K562 (cell line): ENCODE data around the gene KIAA0513. TPM values are rescaled to one million over a fixed set of nuclear protein-coding genes. Genes with fewer than 3 reads are reported as not detected.

Experiments used
- ATF7 ChIP-seq: fragments of 450-650 bp; IDR thresholded peaks from 2 replicates; pipeline ENCODE4 v1.7.1; 2014; ENCODE audit warnings: mild to moderate bottlenecking, moderate library complexity
- CBFA2T2 ChIP-seq: fragments of 450-650 bp; conservative IDR thresholded peaks from 2 replicates; pipeline ENCODE4 v1.6.1; 2017; ENCODE audit warnings: mild to moderate bottlenecking
- CBFA2T3 ChIP-seq: fragments of 450-650 bp; IDR thresholded peaks from 2 replicates; pipeline ENCODE4 v1.6.1; 2017
- ELF1 ChIP-seq: fragments of 200-800 bp; sonication (Bioruptor generic); IDR thresholded peaks from 2 replicates; pipeline ENCODE4 v1.6.1; 2016; ENCODE audit warnings: missing genetic modification characterization, missing compliant biosample characterization
- EP300 ChIP-seq: IDR thresholded peaks from 2 replicates; pipeline ENCODE4 v1.6.1; 2012; ENCODE audit warnings: low read length, improper control_type of control experiment
- ESRRA ChIP-seq: fragments of 450-650 bp; IDR thresholded peaks from 2 replicates; pipeline ENCODE4 v1.6.1; 2014; ENCODE audit warnings: low read depth, mild to moderate bottlenecking, moderate library complexity, borderline replicate concordance
- ETV1 ChIP-seq: fragments of 450-650 bp; conservative IDR thresholded peaks from 2 replicates; pipeline ENCODE4 v1.6.1; 2016; ENCODE audit warnings: missing genetic modification characterization, control low read depth, low read depth, missing compliant biosample characterization
- ETV6 ChIP-seq, 3 experiments: fragments of 150-350 bp in 1 of 3; sonication (generic) in 1 of 3; formaldehyde crosslinking in 1 of 3; IDR thresholded peaks; 2 replicates each; pipeline versions ENCODE4 v1.6.1 to v1.8.0; 2014 to 2022; ENCODE audit warnings: borderline replicate concordance in 2 of 3, low read depth in 2 of 3, antibody characterized with exemption in 1 of 3, low read length in 1 of 3, mild to moderate bottlenecking in 1 of 3, missing genetic modification reagents in 1 of 3
- HDAC1 ChIP-seq, 2 experiments: fragments of 450-650 bp; IDR thresholded peaks; 2 replicates each; pipeline ENCODE4 v1.6.1; 2016 to 2017; ENCODE audit warnings: inconsistent platforms in 1 of 2, mild to moderate bottlenecking in 1 of 2, moderate library complexity in 1 of 2
- HDAC2 ChIP-seq: fragments of 450-650 bp; IDR thresholded peaks from 2 replicates; pipeline ENCODE4 v1.6.1; 2016; ENCODE audit warnings: mild to moderate bottlenecking
- HMG20A ChIP-seq: fragments of 450-650 bp; formaldehyde crosslinking; conservative IDR thresholded peaks from 2 replicates; pipeline ENCODE4 v1.4.0; 2020; ENCODE audit warnings: mild to moderate bottlenecking, mixed read lengths
- ID3 ChIP-seq, 2 experiments: fragments of 250-450 bp in 1 of 2; fragments of 450-650 bp in 1 of 2; sonication (Bioruptor Pico) in 1 of 2; IDR thresholded peaks; 2 replicates each; pipeline versions ENCODE4 v1.6.1 to v1.8.0; 2016 to 2021; ENCODE audit warnings: mild to moderate bottlenecking in 2 of 2, moderate library complexity in 2 of 2, missing compliant biosample characterization in 1 of 2, missing genetic modification characterization in 1 of 2
- KDM1A ChIP-seq, 2 experiments: fragments of 450-650 bp; IDR thresholded peaks; 2 replicates each; pipeline ENCODE4 v1.6.1; 2016; ENCODE audit warnings: mild to moderate bottlenecking in 2 of 2
- MAZ ChIP-seq, 2 experiments: fragments of 450-650 bp in 1 of 2; sonication (generic) in 1 of 2; formaldehyde crosslinking; IDR thresholded peaks in 1 of 2; conservative IDR thresholded peaks in 1 of 2; 2 replicates each; pipeline versions ENCODE4 v1.4.0 to v1.5.0; 2020; ENCODE audit warnings: mild to moderate bottlenecking in 1 of 2, missing genetic modification reagents in 1 of 2
- MEIS2 ChIP-seq: fragments of 450-650 bp; IDR thresholded peaks from 2 replicates; pipeline ENCODE4 v1.6.1; 2014; ENCODE audit warnings: mild to moderate bottlenecking; ENCODE audit not compliant: partially characterized antibody
- PHF21A ChIP-seq: fragments of 450-650 bp; IDR thresholded peaks from 2 replicates; pipeline ENCODE4 v1.6.1; 2017; ENCODE audit warnings: low read depth, borderline replicate concordance
- SMARCE1 ChIP-seq: fragments of 450-650 bp; IDR thresholded peaks from 2 replicates; pipeline ENCODE4 v1.7.1; 2016; ENCODE audit warnings: mild to moderate bottlenecking
- THRAP3 ChIP-seq: fragments of 450-650 bp; IDR thresholded peaks from 2 replicates; pipeline ENCODE4 v1.6.1; 2016; ENCODE audit warnings: mild to moderate bottlenecking, inconsistent platforms, borderline replicate concordance
- ZNF121 ChIP-seq: sonication (generic); formaldehyde crosslinking; conservative IDR thresholded peaks from 2 replicates; pipeline ENCODE4 v1.8.0; 2022; ENCODE audit warnings: missing genetic modification reagents
- ZNF318 ChIP-seq, 2 experiments: fragments of 450-650 bp; IDR thresholded peaks; 2 replicates each; pipeline ENCODE4 v1.6.1; 2016; ENCODE audit warnings: mild to moderate bottlenecking in 2 of 2, borderline replicate concordance in 1 of 2, low read depth in 1 of 2, moderate library complexity in 1 of 2
- polyA plus RNA-seq, 8 experiments: library from polyadenylated mRNA; depleted of rRNA in 4 of 8; stranded (reverse) in 5 of 8; unstranded in 3 of 8; fragments of >200 nt; fragmentation: Nextera tagmentation in 2 of 8; fragmentation: Illumina TruSeq in 1 of 8; extraction: Ambion mirVana in 2 of 8; extraction: Trizol in 1 of 8; gene quantifications; 2 replicates each; pipeline versions ENCODE4 v1.2.1 to v1.2.3, GENCODE V29; 2011 to 2014; ENCODE audit warnings: inconsistent platforms in 1 of 8, missing spikeins in 1 of 8
- total RNA-seq, 7 experiments: library from RNA; depleted of rRNA in 6 of 7; stranded (reverse); fragments of >200 nt in 6 of 7; fragmentation: Illumina TruSeq in 2 of 7; extraction: Trizol in 2 of 7; gene quantifications; 2 replicates each; pipeline versions ENCODE4 v1.2.1 to v1.2.3, GENCODE V29; 2011 to 2021; ENCODE audit warnings: low replicate concordance in 1 of 7

Gene KIAA0513
- total and polyA plus RNA-seq, 9 of the 15 experiments (the other 6 are each of a cell fraction or from before 2014, with no cell fraction given) = 0.18 to 13.7 (median 10.2) TPM

GRCh38 chr16:85136213-85136701 lies 108.7 kb downstream of the KIAA0513 start (continued):
- TF ChIP-seq ELF1 (tag) (peak; percentile 51; the same call in 1 of the 2 replicates), ETV6 (IDR thresholded peaks at IDR 0.05; ENCODE audit: borderline replicate concordance in 1 of 2, low read depth in 2 of 2, low read length in 1 of 2) (0 out of 4 replicates have a peak, but pooled peaks of 1 of the 2 experiments have one; percentile 43), ETV6 (CRISPR knock-in tag; IDR thresholded peaks at IDR 0.05; ENCODE audit: borderline replicate concordance) (no peak), ETV1 (peak; percentile 76), ATF7 (peak; percentile 31; the same call in 1 of the 2 replicates), EP300 (0 out of 2 replicates have a peak, but pooled peaks have one; percentile 25), PHF21A (0 out of 2 replicates have a peak, but pooled peaks have one; percentile 50), ID3 (CRISPR knock-in tag; IDR thresholded peaks at IDR 0.05) (no peak), ID3 (tag; IDR thresholded peaks at IDR 0.05) (peak; percentile 83), HMG20A (0 out of 2 replicates have a peak, but pooled peaks have one; percentile 23), CBFA2T3 (0 out of 2 replicates have a peak, but pooled peaks have one; percentile 12), MEIS2 (peak; percentile 88), MAZ (CRISPR knock-in tag; conservative IDR thresholded peaks at IDR 0.05 in 1 of 2, IDR thresholded peaks at IDR 0.05 in 1 of 2) (0 out of 4 replicates have a peak, but pooled peaks of 1 of the 2 experiments have one; percentile 37), HDAC1 (IDR thresholded peaks at IDR 0.05) (no peak; a peak in 1 of 4 replicates), CBFA2T2 (no peak; the same call in 1 of the 2 replicates), KDM1A (IDR thresholded peaks at IDR 0.05) (peak; percentile 50 to 65; a peak in 2 of 4 replicates), SMARCE1 (peak; percentile 39; the same call in 1 of the 2 replicates), ZNF318 (IDR thresholded peaks at IDR 0.05; ENCODE audit: borderline replicate concordance in 1 of 2, low read depth in 1 of 2) (peak in 1 of 2 experiments; percentile 69; a peak in 2 of 4 replicates), THRAP3 (no peak), ESRRA (peak; percentile 92), ZNF121 (CRISPR knock-in tag) (no peak), HDAC2 (0 out of 2 replicates have a peak, but pooled peaks have one; percentile 40)
